ENCODE measurements around the gene AFAP1L2.

GRCh38 chr10:114283535-114284234, 120.6 kb downstream of the AFAP1L2 start:
- no peak for TF ChIP-seq CTCF (IDR thresholded peaks at IDR 0.05; ENCODE audit: low read depth, low read length)
- TF ChIP-seq EZH2phosphoT487 (IDR thresholded peaks at IDR 0.05; ENCODE audit: low read depth) = no peak
